Thyroid gland (tissue), 4 donors: Measurements from ENCODE around the gene GPBP1.

Source experiments
- CTCF ChIP-seq, 6 experiments: fragments of 200-600 bp in 3 of 6; fragments of 450-650 bp in 3 of 6; sonication (generic) in 3 of 6; IDR thresholded peaks; one replicate each; pipeline ENCODE4 v1.5.1; 2016 to 2019; ENCODE audit warnings: antibody characterized with exemption in 6 of 6, mild to moderate bottlenecking in 2 of 6, inconsistent platforms in 1 of 6, moderate library complexity in 1 of 6
- POLR2A ChIP-seq, 2 donors: fragments of 450-650 bp; IDR thresholded peaks; one replicate each; pipeline ENCODE4 v1.6.1; 2017; ENCODE audit warnings: antibody characterized with exemption in 2 of 2, mild to moderate bottlenecking in 2 of 2, moderate library complexity in 1 of 2

GRCh38 chr5:57137401-57137800, 36.5 kb upstream of the GPBP1 start:
- TF ChIP-seq CTCF (IDR thresholded peaks at IDR 0.05) (no peak), POLR2A (IDR thresholded peaks at IDR 0.05) (no peak)
